IMR-90 (cell line): ENCODE measurements around the gene PPRC1.

Experiments
- BHLHE40 ChIP-seq: fragments of 150-350 bp; IDR thresholded peaks from 2 replicates; pipeline ENCODE4 v1.6.1; 2016; ENCODE audit warnings: mild to moderate bottlenecking, low read depth, low read length
- CEBPB ChIP-seq: IDR thresholded peaks from 2 replicates; pipeline ENCODE4 v1.6.1; 2012; ENCODE audit warnings: low read depth, low read length, improper control_type of control experiment
- FOS ChIP-seq: fragments of 150-350 bp; IDR thresholded peaks from 2 replicates; pipeline ENCODE4 v1.6.1; 2016; ENCODE audit warnings: low read depth, low read length
- MAFK ChIP-seq: IDR thresholded peaks from 2 replicates; pipeline ENCODE4 v1.6.1; 2012; ENCODE audit warnings: low read depth, low read length, improper control_type of control experiment
- MAZ ChIP-seq: IDR thresholded peaks from 2 replicates; pipeline ENCODE4 v1.6.1; 2012; ENCODE audit warnings: low read depth, mild to moderate bottlenecking, low read length, improper control_type of control experiment, moderate library complexity, borderline replicate concordance
- MXI1 ChIP-seq: IDR thresholded peaks from 2 replicates; pipeline ENCODE4 v1.6.1; 2012; ENCODE audit warnings: low read depth, mild to moderate bottlenecking, low read length, moderate library complexity, borderline replicate concordance
- NFE2L2 ChIP-seq: fragments of 150-350 bp; IDR thresholded peaks from 2 replicates; pipeline ENCODE4 v1.6.1; 2016; ENCODE audit warnings: low read depth, mild to moderate bottlenecking, low read length
- POLR2A ChIP-seq: IDR thresholded peaks from 2 replicates; pipeline ENCODE4 v1.6.1; 2012; ENCODE audit warnings: mild to moderate bottlenecking, low read depth, low read length
- RAD21 ChIP-seq: IDR thresholded peaks from 2 replicates; pipeline ENCODE4 v1.6.1; 2012; ENCODE audit warnings: low read length, improper control_type of control experiment
- RCOR1 ChIP-seq: IDR thresholded peaks from 2 replicates; pipeline ENCODE4 v1.6.1; 2012; ENCODE audit warnings: mild to moderate bottlenecking, low read length, improper control_type of control experiment; ENCODE audit not compliant: insufficient replicate concordance
- RFX5 ChIP-seq: IDR thresholded peaks from 2 replicates; pipeline ENCODE4 v1.8.0; 2012; ENCODE audit warnings: low read depth, mild to moderate bottlenecking, low read length, moderate library complexity
- SMC3 ChIP-seq: fragments of 150-350 bp; IDR thresholded peaks from 2 replicates; pipeline ENCODE4 v1.6.1; 2016; ENCODE audit warnings: low read depth, mild to moderate bottlenecking, antibody characterized with exemption, low read length, moderate library complexity
- TF ChIP-seq, protein P1 (sequence below): conservative IDR thresholded peaks from 2 replicates; pipeline ENCODE4 v1.5.1; 2012; ENCODE audit warnings: mild to moderate bottlenecking, low read depth, low read length, improper control_type of control experiment

DNA sequence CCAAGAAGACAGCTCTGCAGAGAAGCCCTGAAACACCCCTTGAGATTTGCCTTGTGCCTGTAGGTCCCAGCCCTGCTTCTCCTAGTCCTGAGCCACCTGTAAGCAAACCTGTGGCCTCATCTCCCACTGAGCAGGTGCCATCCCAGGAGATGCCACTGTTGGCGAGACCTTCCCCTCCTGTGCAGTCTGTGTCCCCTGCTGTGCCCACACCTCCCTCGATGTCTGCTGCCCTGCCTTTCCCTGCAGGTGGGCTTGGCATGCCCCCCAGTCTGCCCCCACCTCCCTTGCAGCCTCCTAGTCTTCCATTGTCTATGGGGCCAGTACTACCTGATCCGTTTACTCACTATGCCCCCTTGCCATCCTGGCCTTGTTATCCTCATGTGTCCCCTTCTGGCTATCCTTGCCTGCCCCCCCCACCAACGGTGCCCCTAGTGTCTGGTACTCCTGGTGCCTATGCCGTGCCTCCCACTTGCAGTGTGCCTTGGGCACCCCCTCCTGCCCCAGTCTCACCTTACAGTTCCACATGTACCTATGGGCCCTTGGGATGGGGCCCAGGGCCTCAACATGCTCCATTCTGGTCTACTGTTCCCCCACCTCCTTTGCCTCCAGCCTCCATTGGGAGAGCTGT lies 8.2 kb downstream of the PPRC1 start:
- TF ChIP-seq, protein P1, sequence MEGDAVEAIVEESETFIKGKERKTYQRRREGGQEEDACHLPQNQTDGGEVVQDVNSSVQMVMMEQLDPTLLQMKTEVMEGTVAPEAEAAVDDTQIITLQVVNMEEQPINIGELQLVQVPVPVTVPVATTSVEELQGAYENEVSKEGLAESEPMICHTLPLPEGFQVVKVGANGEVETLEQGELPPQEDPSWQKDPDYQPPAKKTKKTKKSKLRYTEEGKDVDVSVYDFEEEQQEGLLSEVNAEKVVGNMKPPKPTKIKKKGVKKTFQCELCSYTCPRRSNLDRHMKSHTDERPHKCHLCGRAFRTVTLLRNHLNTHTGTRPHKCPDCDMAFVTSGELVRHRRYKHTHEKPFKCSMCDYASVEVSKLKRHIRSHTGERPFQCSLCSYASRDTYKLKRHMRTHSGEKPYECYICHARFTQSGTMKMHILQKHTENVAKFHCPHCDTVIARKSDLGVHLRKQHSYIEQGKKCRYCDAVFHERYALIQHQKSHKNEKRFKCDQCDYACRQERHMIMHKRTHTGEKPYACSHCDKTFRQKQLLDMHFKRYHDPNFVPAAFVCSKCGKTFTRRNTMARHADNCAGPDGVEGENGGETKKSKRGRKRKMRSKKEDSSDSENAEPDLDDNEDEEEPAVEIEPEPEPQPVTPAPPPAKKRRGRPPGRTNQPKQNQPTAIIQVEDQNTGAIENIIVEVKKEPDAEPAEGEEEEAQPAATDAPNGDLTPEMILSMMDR = no peak
- TF ChIP-seq POLR2A = no peak
- TF ChIP-seq RFX5 = no peak
- TF ChIP-seq BHLHE40 = no peak
- TF ChIP-seq FOS = no peak
- TF ChIP-seq SMC3 = no peak
- TF ChIP-seq MXI1 = no peak
- no peak for TF ChIP-seq CEBPB
- no peak for TF ChIP-seq RAD21
- no peak for TF ChIP-seq MAFK
- no peak for TF ChIP-seq MAZ
- no peak for TF ChIP-seq NFE2L2
- no peak for TF ChIP-seq RCOR1
